ENCODE measurements around the gene SCCPDH. TPM values are rescaled to one million over a fixed set of nuclear protein-coding genes. Genes with fewer than 3 reads are reported as not detected.

Gene SCCPDH
- total RNA-seq, 1 experiment from 2014 or later: 26.1 TPM

DNA sequence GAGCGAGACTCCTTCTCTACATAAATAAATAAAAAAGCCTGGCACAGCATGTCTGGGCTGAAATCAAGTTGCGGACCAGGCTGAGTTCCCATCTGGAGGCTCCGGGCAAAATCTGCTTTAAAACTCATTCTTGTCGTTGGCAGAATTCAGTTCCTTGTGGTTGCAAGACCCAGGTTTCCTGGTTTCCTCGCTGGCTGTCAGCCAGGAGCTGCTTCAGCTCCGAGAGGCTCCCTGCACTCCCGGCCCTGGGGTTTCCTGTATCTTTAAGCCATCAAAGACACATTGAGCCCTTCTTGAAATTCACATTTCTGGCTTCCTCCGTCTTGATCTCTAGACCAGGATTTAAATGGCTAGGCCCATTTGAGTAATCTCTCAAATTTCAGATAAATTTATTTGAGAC lies 20.6 kb upstream of the SCCPDH start:
- no peaks in the 10 kb centered on the region for H3K27me3 ChIP-seq (replicated peaks; ENCODE audit: control insufficient read depth, insufficient read depth, low read length)
- DNase-seq: no peak
- CTCF ChIA-PET: no interaction called here

DNA sequence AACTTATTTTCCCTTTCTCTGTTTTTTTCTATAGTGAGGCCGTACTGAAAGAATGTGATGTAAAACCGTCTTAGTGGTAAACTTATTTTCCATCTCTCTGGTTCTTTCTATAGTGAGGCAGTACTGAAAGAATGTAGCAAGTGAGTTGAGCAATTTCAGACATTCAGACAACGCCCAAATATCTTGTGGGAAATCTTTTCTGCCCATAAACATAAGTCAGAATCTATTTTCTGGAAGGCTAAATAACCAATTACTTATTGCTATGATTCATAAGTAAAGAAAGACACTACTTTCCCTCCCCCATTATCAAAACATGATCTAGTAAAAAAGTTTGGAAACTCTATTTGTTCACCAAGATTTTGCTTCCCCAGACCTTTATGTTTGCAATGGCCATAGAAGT lies 18.8 kb upstream of the SCCPDH start:
- intact Hi-C loops (cut with micrococcal nuclease; ENCODE audit: unreplicated experiment): no loop called here
- CTCF ChIA-PET: no interaction called here
- Mint-ChIP-seq H3K4me3 (ENCODE audit: unreplicated experiment) (no peak overlapping the region), H3K27me3 (ENCODE audit: insufficient read depth, unreplicated experiment) (no peaks in the 10 kb centered on the region), H3K36me3 (ENCODE audit: insufficient read depth, unreplicated experiment) (peaks cover 5% of the 10 kb centered on the region), H3K9me3 (ENCODE audit: unreplicated experiment) (peaks cover 9% of the 10 kb centered on the region), H3K4me1 (ENCODE audit: low read depth, unreplicated experiment) (peaks cover 9% of the 10 kb centered on the region), H3K27ac (ENCODE audit: unreplicated experiment) (no peak overlapping the region)
- no TSS peak for BruUV-seq (replicated peaks)
- no peak overlapping the region for H3K4me3 ChIP-seq (ENCODE audit: low read depth, low read length)
- POLR2A ChIA-PET: no interaction called here
- DNase-seq: no peak
- peaks cover 11% of the 10 kb centered on the region for H3K4me1 ChIP-seq
- no peaks in the 10 kb centered on the region for H3K27me3 ChIP-seq (replicated peaks; ENCODE audit: control insufficient read depth, insufficient read depth, low read length)
- no peaks in the 10 kb centered on the region for H3K36me3 ChIP-seq (ENCODE audit: control insufficient read depth, insufficient read depth, low read length)
- no peaks in the 10 kb centered on the region for H3K9me3 ChIP-seq
- TF ChIP-seq, protein P1, sequence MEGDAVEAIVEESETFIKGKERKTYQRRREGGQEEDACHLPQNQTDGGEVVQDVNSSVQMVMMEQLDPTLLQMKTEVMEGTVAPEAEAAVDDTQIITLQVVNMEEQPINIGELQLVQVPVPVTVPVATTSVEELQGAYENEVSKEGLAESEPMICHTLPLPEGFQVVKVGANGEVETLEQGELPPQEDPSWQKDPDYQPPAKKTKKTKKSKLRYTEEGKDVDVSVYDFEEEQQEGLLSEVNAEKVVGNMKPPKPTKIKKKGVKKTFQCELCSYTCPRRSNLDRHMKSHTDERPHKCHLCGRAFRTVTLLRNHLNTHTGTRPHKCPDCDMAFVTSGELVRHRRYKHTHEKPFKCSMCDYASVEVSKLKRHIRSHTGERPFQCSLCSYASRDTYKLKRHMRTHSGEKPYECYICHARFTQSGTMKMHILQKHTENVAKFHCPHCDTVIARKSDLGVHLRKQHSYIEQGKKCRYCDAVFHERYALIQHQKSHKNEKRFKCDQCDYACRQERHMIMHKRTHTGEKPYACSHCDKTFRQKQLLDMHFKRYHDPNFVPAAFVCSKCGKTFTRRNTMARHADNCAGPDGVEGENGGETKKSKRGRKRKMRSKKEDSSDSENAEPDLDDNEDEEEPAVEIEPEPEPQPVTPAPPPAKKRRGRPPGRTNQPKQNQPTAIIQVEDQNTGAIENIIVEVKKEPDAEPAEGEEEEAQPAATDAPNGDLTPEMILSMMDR (IDR thresholded peaks at IDR 0.05; ENCODE audit: insufficient read depth in 1 of 2, low read depth in 1 of 2, low read length in 1 of 2, severe bottlenecking in 1 of 2, unreplicated experiment in 1 of 2): no peak

More for the DNA sequence above, 20.6 kb upstream of the SCCPDH start:
- POLR2A ChIA-PET: no interaction called here
- no peaks in the 10 kb centered on the region for H3K9me3 Mint-ChIP-seq (ENCODE audit: unreplicated experiment)
- Histone ChIP-seq H3K4me3 (ENCODE audit: low read depth, low read length) (no peak overlapping the region), H3K4me1 (no peaks in the 10 kb centered on the region), H3K36me3 (ENCODE audit: control insufficient read depth, insufficient read depth, low read length) (no peaks in the 10 kb centered on the region), H3K9me3 (no peaks in the 10 kb centered on the region)
- BruUV-seq (replicated peaks): no TSS peak
- H3K36me3 Mint-ChIP-seq (ENCODE audit: insufficient read depth, unreplicated experiment): no peaks in the 10 kb centered on the region
- H3K4me1 Mint-ChIP-seq (ENCODE audit: low read depth, unreplicated experiment): peaks cover 7% of the 10 kb centered on the region
- H3K27ac Mint-ChIP-seq (ENCODE audit: unreplicated experiment): no peak overlapping the region
- no peak overlapping the region for H3K4me3 Mint-ChIP-seq (ENCODE audit: unreplicated experiment)
- intact Hi-C loops (cut with micrococcal nuclease; ENCODE audit: unreplicated experiment): no loop called here
- no peaks in the 10 kb centered on the region for H3K27me3 Mint-ChIP-seq (ENCODE audit: insufficient read depth, unreplicated experiment)
- TF ChIP-seq, protein P1 (IDR thresholded peaks at IDR 0.05; ENCODE audit: insufficient read depth in 1 of 2, low read depth in 1 of 2, low read length in 1 of 2, severe bottlenecking in 1 of 2, unreplicated experiment in 1 of 2): no peak

DNA sequence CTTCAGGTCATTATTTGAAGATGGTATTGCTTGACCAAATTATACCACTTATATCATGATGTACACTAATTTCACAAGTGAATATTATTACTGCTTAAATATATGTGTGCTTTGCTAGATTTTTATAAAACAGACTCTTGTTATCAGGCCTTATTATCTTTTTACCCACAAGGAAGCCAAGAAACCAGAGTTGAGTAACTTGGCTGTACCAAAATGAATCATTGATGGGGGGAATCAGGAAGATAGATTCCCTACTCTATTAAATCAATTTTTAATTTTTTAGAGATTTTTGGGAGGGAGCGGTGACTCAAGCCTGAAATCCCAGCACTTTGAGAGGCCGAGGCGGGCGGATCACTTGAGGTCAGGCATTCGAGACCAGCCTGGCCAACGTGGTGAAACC lies 16.0 kb upstream of the SCCPDH start:
- no peaks in the 10 kb centered on the region for H3K36me3 ChIP-seq (ENCODE audit: control insufficient read depth, insufficient read depth, low read length)
- H3K4me1 Mint-ChIP-seq (ENCODE audit: low read depth, unreplicated experiment): peaks cover 9% of the 10 kb centered on the region
- DNase-seq: no peak
- peaks cover 24% of the 10 kb centered on the region for H3K9me3 Mint-ChIP-seq (ENCODE audit: unreplicated experiment)
- H3K4me3 ChIP-seq (ENCODE audit: low read depth, low read length): no peak overlapping the region
- intact Hi-C loops (cut with micrococcal nuclease; ENCODE audit: unreplicated experiment): no loop called here
- ChIA-PET CTCF (no interaction called here), POLR2A (no interaction called here)
- TF ChIP-seq, protein P1 (IDR thresholded peaks at IDR 0.05; ENCODE audit: insufficient read depth in 1 of 2, low read depth in 1 of 2, low read length in 1 of 2, severe bottlenecking in 1 of 2, unreplicated experiment in 1 of 2): no peak
- no peaks in the 10 kb centered on the region for H3K27me3 ChIP-seq (replicated peaks; ENCODE audit: control insufficient read depth, insufficient read depth, low read length)
- peaks cover 11% of the 10 kb centered on the region for H3K4me1 ChIP-seq
- no peak overlapping the region for H3K4me3 Mint-ChIP-seq (ENCODE audit: unreplicated experiment)
- BruUV-seq (replicated peaks): no TSS peak
- H3K27ac Mint-ChIP-seq (ENCODE audit: unreplicated experiment): no peak overlapping the region
- H3K9me3 ChIP-seq: no peaks in the 10 kb centered on the region
- no peaks in the 10 kb centered on the region for H3K27me3 Mint-ChIP-seq (ENCODE audit: insufficient read depth, unreplicated experiment)
- H3K36me3 Mint-ChIP-seq (ENCODE audit: insufficient read depth, unreplicated experiment): peaks cover 5% of the 10 kb centered on the region
